Measurements from ENCODE around the gene MZT2B.
"Not testable (repeated sequence)": the region's sequence is repeated elsewhere in the genome, so short reads cannot be mapped to it uniquely, and the experiment has no call there.

DNA sequence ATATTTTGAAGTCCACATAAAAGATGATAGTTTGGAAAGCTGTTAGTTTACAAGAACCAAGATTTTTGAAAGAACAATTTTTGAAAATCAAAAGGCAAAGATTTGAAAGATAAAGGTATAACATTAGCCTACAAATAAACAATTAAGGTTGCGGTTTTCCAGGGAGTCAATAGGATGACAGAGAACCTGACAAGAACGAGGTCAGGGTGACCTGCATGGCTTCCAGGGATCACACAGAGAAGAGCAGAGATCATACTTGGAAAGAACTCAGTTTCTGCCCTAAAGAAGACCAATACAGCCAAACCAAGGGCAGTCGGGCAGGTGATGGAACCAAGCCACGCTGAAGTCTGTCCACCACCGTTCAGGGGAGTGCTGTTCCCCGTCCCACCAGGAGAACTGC lies 57.5 kb downstream of the MZT2B start:
- not testable (repeated sequence) for TF ChIP-seq CTCF (conservative IDR thresholded peaks at IDR 0.05); ZFX (IDR thresholded peaks at IDR 0.05)

Data from C4-2B (cell line).